HG02973 (cell line): ENCODE data around the gene ZCCHC7.
"Not testable (repeated sequence)": the region's sequence is repeated elsewhere in the genome, so short reads cannot be mapped to it uniquely, and the experiment has no call there.

Experiments used
- ATAC-seq: cut with Tn5 transposase; IDR thresholded peaks from one replicate; pipeline ENCODE4 v1.9.1; 2021; ENCODE audit warnings: moderate library complexity; ENCODE audit not compliant: unreplicated experiment

Gene ZCCHC7

DNA sequence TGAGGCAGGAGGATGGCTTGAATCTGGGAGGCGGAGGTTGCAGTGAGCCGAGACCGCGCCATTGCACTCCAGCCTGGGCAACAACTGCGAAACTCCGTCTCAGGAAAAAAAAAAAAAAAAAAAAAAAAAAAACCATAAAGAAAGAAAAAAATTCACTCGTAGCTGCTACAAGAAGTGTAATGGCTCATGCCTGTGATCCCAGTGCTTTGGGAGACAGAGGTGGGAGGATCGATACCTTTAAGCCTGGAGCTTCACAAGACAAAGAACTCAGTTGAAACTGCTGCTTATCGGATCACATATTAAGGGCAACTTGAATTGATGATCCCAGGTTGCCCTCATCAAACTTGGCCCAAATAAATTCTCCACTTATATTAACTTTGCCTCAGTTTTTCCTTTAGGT is 1.0 kb upstream of the ZCCHC7 start:
- ATAC-seq: no peak

DNA sequence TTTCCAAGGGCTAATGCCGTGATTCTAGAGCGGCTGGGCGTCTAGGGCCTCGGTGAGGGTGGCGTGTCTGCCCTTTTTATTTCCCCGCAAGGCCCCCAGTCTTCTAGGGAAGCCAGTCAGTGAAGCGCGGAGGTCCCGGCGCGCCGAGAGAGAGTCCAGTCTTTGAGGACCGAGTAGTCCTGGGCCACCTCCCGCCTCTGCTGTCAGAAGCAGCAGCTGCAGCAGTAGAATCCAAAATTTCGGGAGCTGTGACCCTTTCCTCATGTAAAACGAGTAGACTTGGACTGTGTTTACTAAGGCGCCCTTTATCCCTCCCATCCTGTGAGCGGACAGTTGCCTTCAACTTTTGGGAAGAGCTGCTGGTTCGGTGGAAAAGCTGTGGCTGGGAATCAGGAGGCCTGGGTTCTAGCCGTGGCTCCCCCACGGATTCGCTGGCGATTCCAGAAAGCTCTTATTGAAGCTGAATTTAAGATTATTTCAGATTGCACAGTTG is 515 bp downstream of the ZCCHC7 start:
- peak; percentile 16 for ATAC-seq

DNA sequence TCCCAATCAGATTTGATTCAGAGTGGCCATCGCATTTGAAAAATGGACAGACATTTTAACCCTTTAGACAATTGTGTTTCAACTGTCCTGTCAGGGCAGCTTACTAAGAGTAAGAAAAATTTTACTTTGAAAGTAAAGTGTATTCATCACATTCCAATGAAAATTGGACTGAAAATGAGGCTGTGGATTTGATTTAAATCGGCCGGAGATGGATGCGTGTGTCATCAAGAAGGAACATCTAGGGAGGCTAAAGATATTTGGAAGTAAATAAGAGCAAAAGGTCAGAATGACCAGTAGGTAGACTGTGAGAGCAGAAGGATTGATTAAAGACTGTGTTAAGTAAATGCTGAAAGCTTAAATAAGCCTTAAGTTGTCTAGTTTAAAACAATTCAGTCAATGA is 1.5 kb downstream of the ZCCHC7 start:
- no peak for ATAC-seq

- ATAC-seq: no peak
Observed at GRCh38 chr9:37126214-37126788, 5.9 kb downstream of the ZCCHC7 start.

GRCh38 chr9:37127018-37127417 is 6.6 kb downstream of the ZCCHC7 start:
- no peak for ATAC-seq

DNA sequence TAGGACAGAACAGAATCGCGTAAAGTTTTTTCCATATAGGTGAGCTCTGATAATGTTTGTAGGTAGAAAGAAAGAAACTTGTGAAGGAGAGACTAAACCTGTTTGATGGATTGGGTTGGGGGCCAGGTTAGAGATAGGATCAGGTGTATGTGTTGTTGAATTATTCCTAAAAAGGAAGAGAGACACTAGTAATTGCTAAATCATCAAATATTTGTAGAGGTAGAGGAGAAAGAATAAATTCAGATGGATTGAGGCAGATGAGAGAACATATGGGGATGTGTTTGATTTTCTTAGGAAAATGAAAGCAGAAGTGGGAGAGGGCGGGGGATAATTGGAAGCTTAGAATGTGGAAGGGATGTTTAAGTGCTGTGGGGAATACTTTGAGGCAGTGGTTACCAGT is 7.7 kb downstream of the ZCCHC7 start:
- ATAC-seq: no peak

DNA sequence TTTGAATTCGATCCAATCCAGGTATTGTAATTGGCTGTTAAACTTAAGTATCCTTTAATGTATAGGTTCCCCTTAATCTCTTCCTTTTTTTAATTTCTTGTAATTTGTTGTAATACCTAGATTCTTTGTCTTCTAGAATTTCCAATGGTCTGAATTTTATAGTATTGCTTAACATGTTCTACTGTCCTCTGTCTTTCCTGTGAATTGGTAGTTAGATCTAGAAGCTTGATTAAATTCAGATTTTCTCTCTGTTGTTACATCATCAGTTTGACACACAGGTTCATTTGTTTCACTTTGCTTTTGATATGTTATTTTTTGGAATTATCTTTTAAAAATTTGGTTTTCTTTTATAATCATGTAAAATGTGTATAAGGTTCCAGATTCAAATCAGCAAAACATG is 13.8 kb downstream of the ZCCHC7 start:
- ATAC-seq: no peak

- ATAC-seq: no peak
Observed at GRCh38 chr9:37141015-37141414, 20.6 kb downstream of the ZCCHC7 start.

GRCh38 chr9:37144762-37145161 is 24.4 kb downstream of the ZCCHC7 start:
- peak; percentile 50 for ATAC-seq

- ATAC-seq: peak; percentile 44
Observed at GRCh38 chr9:37146410-37146809, 26.0 kb downstream of the ZCCHC7 start.

- no peak for ATAC-seq
Observed at GRCh38 chr9:37148181-37148580, 27.8 kb downstream of the ZCCHC7 start.

- ATAC-seq: no peak
Observed at GRCh38 chr9:37149666-37150308, 29.4 kb downstream of the ZCCHC7 start.

GRCh38 chr9:37150415-37150814 is 30.0 kb downstream of the ZCCHC7 start:
- no peak for ATAC-seq

DNA sequence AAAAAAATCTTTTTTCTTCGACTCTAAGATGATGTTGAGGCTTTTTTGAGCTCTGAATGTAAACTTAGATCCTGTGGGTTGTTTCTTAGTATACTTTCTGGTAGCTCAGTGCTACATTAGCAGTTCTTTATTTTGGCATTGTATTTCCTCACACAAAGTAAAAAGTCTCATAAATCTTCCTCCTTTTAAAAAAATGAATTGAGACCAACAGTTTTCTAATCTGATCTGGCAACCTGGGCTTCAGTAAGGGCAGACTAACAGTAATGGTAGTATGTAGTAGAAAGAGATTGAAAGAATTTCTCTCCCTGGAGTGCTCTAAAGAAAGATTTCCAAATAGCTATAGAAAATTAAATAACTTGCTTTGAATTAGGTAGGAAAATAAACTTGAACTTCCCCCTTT is 31.4 kb downstream of the ZCCHC7 start:
- ATAC-seq: no peak

GRCh38 chr9:37152365-37152764 is 32.0 kb downstream of the ZCCHC7 start:
- ATAC-seq: no peak

GRCh38 chr9:37155601-37156000 is 35.2 kb downstream of the ZCCHC7 start:
- no peak for ATAC-seq

DNA sequence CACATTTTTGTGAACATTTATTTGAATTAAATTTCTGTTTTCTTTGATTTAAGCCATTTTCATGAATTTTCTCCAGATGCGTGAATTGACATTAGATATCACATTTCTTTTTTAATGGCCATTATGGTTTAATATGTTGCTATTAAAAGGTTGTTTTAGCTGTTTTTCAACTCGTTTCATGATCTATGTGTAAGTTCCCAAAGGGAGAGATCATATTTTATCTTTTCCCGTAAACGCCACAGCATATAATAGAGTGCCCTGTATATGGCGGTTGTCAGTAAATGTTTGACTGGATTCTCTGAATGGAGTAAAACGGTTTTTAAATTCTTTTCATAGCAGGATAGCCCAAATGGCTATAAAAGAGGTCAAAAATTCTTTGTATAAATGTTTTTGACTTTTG is 35.8 kb downstream of the ZCCHC7 start:
- no peak for ATAC-seq

DNA sequence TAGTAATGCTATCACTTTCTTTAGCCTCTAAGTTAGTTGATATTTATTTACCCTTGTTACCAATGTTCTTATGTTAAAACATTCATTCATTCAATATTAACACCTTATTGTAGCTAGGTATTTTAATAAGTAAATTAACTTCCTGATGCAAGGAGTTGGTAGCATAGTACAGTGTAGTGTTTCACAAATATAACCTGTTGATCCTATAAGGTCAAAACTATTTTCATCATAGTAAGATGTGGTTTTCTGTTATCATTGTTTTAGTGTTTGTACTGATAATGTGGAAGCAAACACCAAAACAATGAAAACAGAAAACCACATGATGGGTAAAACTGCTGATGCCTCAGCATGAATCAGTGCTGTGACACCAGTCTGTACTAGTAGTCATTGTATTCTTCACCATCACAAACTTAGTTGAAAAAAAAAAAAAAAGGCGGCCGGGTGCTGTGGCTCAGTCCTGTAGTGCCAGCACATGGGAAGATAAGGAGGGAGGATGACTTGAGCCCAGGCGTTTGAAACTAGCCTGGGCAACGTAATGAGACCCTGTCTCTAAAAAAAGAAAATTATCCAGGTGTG is 36.5 kb downstream of the ZCCHC7 start:
- ATAC-seq: no peak

GRCh38 chr9:37157726-37158377 is 37.5 kb downstream of the ZCCHC7 start:
- ATAC-seq: no peak

DNA sequence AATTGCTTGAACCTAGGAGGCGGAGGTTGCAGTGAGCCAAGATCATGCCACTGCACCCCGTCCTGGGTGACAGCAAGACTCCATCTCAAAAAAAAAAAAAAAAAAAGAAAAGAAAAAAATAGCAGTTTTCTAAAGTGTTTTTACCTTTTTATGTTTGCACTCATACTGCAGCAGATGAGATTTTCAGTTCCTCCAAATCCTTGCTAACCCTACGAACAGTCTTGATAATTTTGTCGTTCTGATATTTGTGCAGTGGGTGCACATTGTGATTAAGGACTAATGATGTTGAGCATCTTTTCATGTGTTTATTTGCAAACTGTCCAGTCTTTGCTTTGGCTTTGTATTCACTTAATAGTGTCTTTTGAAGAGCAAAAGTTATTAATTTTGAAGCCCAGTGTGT is 42.9 kb downstream of the ZCCHC7 start:
- ATAC-seq: no peak

DNA sequence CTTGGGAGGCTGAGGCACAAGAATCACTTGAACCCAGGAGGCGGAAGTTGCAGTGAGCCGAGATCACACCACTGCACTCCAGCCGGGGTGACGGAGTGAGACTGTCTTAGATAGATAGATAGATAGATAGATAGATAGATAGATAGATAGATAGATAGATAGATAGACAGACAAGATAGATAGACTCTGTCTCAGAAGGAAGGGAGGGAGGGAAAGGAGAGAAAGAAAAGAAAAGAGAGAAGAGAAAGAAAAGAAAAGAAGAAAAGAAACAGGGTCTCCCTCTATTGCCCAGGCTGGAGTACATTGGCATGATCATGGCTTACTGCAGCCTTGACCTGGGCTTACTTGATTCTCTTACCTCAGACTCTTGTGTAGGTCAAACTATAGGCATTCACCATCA is 44.0 kb downstream of the ZCCHC7 start:
- not testable (repeated sequence) for ATAC-seq

- no peak for ATAC-seq
Observed at GRCh38 chr9:37165644-37166043, 45.3 kb downstream of the ZCCHC7 start.
